Liver (tissue), 3 donors: ENCODE data around the gene FOXD2.

Experiments used
- GABPA ChIP-seq, 2 donors: IDR thresholded peaks in 1 of 2; conservative IDR thresholded peaks in 1 of 2; 2 replicates each; pipeline ENCODE4 v1.6.1; 2016; ENCODE audit warnings: antibody characterized with exemption in 2 of 2, mild to moderate bottlenecking in 1 of 2, moderate library complexity in 1 of 2
- HNF4A ChIP-seq, 2 donors: conservative IDR thresholded peaks; 2 replicates each; pipeline ENCODE4 v1.6.1; 2016; ENCODE audit warnings: antibody characterized with exemption in 2 of 2, mild to moderate bottlenecking in 2 of 2
- YY1 ChIP-seq: IDR thresholded peaks from 2 replicates; pipeline ENCODE4 v1.6.1; 2016; ENCODE audit warnings: antibody characterized with exemption, mild to moderate bottlenecking
- TF ChIP-seq, protein P1 (sequence below): fragments of 150-350 bp; IDR thresholded peaks from 2 replicates; pipeline ENCODE4 v1.5.1; 2017; ENCODE audit warnings: improper control_type of control experiment, low read depth, low read length; ENCODE audit not compliant: missing input control
- donor health status: healthy.
- donor health status: healthy.

DNA sequence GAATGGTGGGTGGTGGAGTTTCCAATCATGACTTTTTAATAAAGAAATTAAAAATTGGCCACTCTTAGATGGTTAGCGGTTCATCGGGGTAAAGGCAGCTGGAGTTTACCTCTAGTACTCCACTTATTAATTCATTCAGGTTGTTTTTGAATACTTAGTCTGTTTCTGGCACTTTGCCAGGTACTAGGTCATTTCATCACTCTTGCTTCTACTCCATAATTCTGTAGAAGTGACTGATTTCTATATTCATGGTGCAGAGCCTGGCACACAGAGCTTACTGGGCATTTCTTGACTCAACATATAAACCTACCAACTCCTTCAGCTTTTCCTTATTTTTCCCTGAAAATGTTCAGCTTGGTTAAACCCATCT, 31.5 kb downstream of the FOXD2 start:
- TF ChIP-seq, protein P1, sequence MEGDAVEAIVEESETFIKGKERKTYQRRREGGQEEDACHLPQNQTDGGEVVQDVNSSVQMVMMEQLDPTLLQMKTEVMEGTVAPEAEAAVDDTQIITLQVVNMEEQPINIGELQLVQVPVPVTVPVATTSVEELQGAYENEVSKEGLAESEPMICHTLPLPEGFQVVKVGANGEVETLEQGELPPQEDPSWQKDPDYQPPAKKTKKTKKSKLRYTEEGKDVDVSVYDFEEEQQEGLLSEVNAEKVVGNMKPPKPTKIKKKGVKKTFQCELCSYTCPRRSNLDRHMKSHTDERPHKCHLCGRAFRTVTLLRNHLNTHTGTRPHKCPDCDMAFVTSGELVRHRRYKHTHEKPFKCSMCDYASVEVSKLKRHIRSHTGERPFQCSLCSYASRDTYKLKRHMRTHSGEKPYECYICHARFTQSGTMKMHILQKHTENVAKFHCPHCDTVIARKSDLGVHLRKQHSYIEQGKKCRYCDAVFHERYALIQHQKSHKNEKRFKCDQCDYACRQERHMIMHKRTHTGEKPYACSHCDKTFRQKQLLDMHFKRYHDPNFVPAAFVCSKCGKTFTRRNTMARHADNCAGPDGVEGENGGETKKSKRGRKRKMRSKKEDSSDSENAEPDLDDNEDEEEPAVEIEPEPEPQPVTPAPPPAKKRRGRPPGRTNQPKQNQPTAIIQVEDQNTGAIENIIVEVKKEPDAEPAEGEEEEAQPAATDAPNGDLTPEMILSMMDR = no peak
- TF ChIP-seq GABPA (IDR thresholded peaks at IDR 0.05 in 1 of 2, conservative IDR thresholded peaks at IDR 0.05 in 1 of 2) = no peak
- no peak for TF ChIP-seq YY1
- no peak for TF ChIP-seq HNF4A (conservative IDR thresholded peaks at IDR 0.05)
